ENCODE measurements around the gene MBOAT2.

Gene MBOAT2

DNA sequence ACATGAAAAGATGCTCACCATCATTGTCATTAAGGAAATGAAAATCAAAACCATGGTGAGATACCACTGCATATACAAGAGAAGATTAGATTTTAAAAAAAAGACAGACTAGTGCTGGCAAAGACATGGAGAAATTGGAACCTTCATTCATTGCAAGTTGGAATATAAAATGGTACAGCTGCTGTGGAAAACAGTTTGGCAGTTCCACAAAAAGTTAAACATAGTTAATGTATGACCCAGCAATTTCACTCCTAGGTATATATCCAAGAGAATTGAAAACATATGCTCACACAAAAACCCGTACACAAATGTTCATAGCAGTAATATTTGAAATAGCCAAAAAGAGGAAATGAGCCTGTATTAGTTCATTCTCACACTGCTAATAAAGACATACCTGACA, 33.7 kb upstream of the MBOAT2 start:
- H3K36me3 ChIP-seq (ENCODE audit: control insufficient read depth, insufficient read depth, low read length), result no peaks in the 10 kb centered on the region
- no peak for DNase-seq (ENCODE audit: extremely low read depth, insufficient read length)
- no peak overlapping the region for H3K4me3 ChIP-seq (replicated peaks; ENCODE audit: low read depth, low read length)
- no peaks in the 10 kb centered on the region for H3K27me3 ChIP-seq (replicated peaks; ENCODE audit: control insufficient read depth, insufficient read depth, low read length)
- no peak for TF ChIP-seq CTCF (IDR thresholded peaks at IDR 0.05; ENCODE audit: insufficient read depth, low read length, poor library complexity, severe bottlenecking)

- no peak for TF ChIP-seq CTCF (IDR thresholded peaks at IDR 0.05; ENCODE audit: insufficient read depth, low read length, poor library complexity, severe bottlenecking)
- Histone ChIP-seq H3K27me3 (replicated peaks; ENCODE audit: control insufficient read depth, insufficient read depth, low read length) (no peaks in the 10 kb centered on the region), H3K4me3 (replicated peaks; ENCODE audit: low read depth, low read length) (no peak overlapping the region), H3K36me3 (ENCODE audit: control insufficient read depth, insufficient read depth, low read length) (no peaks in the 10 kb centered on the region)
- no peak for DNase-seq (ENCODE audit: extremely low read depth, insufficient read length)
Observed at GRCh38 chr2:9033385-9034168, 30.1 kb upstream of the MBOAT2 start.

DNA sequence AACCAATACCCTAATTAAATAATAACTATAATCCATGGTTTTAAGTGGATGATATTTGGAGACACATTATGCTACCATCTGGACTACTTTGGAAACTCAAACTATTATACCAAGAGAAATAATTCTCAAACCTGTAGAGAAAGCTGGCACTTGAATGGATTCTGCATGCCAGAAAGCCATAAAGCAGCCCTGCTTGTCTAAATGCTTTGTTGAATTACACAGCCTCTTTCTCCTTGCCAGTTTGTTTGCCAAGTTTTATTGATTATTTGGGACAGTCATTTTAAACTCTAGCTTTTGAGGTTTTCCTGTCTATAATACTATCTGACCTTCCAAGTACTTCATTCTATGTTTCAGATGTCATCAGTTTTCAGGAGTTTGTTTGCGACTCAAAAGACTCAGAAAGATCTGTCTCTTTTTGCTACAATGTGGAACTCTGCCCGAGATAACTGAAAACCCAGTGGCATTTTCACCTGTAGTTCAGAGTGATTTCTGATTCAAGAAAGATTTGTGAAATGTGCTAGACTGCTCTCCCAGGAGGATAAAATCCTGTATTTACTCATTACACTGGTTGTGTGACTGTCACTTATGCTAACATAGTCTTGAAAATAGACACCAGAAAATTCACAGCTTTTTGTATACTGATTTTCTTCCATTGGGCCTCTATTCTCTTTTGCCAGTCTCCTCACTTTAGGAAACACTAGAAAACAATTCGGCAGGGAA, 29.2 kb upstream of the MBOAT2 start:
- no peak for DNase-seq (ENCODE audit: extremely low read depth, insufficient read length)
- no peak for TF ChIP-seq CTCF (IDR thresholded peaks at IDR 0.05; ENCODE audit: insufficient read depth, low read length, poor library complexity, severe bottlenecking)
- no peaks in the 10 kb centered on the region for H3K27me3 ChIP-seq (replicated peaks; ENCODE audit: control insufficient read depth, insufficient read depth, low read length)
- H3K4me3 ChIP-seq (replicated peaks; ENCODE audit: low read depth, low read length), result no peak overlapping the region
- H3K36me3 ChIP-seq (ENCODE audit: control insufficient read depth, insufficient read depth, low read length), result no peaks in the 10 kb centered on the region

DNA sequence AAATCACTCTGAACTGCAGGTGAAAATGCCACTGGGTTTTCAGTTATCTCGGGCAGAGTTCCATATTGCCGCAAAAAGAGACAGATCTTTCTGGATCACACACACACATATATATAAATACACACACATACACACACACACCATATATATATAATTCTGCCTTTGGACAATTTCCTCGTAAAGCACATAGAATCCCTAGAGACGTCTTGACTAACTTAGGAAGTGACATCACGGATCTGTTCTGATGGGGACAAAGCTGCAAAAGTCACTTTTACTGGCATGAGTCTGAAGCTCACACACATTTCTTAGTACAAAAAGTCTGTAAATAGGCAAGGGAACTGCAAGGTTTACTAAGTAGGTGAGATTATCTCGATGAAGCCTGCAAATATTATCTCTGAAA, 28.6 kb upstream of the MBOAT2 start:
- TF ChIP-seq CTCF (IDR thresholded peaks at IDR 0.05; ENCODE audit: insufficient read depth, low read length, poor library complexity, severe bottlenecking), result no peak
- DNase-seq (ENCODE audit: extremely low read depth, insufficient read length), result no peak
- Histone ChIP-seq H3K4me3 (replicated peaks; ENCODE audit: low read depth, low read length) (no peak overlapping the region), H3K27me3 (replicated peaks; ENCODE audit: control insufficient read depth, insufficient read depth, low read length) (no peaks in the 10 kb centered on the region), H3K36me3 (ENCODE audit: control insufficient read depth, insufficient read depth, low read length) (no peaks in the 10 kb centered on the region)

- Histone ChIP-seq H3K27me3 (replicated peaks; ENCODE audit: control insufficient read depth, insufficient read depth, low read length) (no peaks in the 10 kb centered on the region), H3K4me3 (replicated peaks; ENCODE audit: low read depth, low read length) (no peak overlapping the region), H3K36me3 (ENCODE audit: control insufficient read depth, insufficient read depth, low read length) (no peaks in the 10 kb centered on the region)
- no peak for DNase-seq (ENCODE audit: extremely low read depth, insufficient read length)
- no peak for TF ChIP-seq CTCF (IDR thresholded peaks at IDR 0.05; ENCODE audit: insufficient read depth, low read length, poor library complexity, severe bottlenecking)
Observed at GRCh38 chr2:9031246-9031645, 27.8 kb upstream of the MBOAT2 start.
